Activated CD4-positive, alpha-beta T cell treated with anti-CD3 and anti-CD28 coated beads for 24 hours (primary cell): ENCODE results near the gene TM9SF3.
"Not testable (repeated sequence)": the region's sequence is repeated elsewhere in the genome, so short reads cannot be mapped to it uniquely, and the experiment has no call there.

Experiments
- DNase-seq, 2 donors: peaks; one replicate each; pipeline ENCODE4 v3.0.0-alpha.2; 2020; ENCODE audit warnings: low read depth in 2 of 2

Gene TM9SF3

DNA sequence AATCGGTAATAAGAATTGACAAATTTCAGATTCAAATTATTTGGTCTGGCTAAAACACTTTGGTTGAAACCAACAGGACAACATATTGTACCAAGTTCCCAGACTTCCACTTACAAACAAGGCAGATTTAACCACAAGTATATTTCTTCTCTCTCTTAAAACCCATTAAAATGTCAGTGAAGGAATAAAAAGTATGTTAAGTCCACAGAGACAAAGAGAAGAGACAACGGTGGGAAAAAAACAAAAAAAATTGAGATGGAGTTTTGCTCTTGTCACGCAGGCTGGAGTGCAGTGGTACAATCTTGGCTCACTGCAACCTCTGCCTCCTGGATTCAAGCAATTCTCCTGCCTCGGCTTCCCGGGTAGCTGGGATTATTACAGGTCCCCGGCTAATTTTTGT, 16.3 kb downstream of the TM9SF3 start:
- DNase-seq: no peak

DNA sequence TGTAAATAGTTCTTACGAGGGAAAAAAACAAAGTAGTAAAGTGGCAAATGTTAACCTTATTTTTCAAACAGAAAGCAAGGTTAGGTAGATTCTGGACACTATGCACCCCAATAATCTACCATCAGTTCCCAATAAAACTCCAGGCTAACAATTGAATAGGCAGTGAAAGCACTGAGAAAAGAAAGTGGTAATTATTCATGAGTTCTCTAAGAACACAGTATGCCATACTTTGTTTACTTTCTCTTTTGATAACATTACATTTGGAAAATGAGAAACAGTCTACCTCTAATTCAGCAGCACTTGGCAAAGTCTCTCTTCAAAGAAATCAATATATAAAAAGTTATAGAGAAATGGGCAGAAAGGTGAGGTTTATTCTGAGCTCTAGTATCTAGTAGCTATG, 18.4 kb downstream of the TM9SF3 start:
- DNase-seq: no peak

DNA sequence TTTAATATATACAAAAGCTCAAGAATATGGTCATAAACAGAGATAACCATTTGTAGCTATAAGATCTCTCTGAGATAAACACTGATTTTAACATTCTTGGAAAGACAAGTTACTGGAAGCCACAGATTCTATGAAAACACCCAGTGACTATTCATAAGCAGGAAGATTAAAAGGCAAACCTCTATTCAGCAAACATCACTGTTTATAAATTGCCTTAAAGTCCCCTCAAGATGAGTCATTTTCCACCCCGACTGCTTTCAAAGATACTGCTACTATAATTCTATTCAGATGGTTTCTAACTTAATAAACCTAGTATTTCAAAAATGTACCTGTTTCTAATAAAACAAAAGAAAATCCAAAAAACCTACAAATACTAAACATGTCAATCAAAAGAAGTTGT, 21.0 kb downstream of the TM9SF3 start:
- no peak for DNase-seq

DNA sequence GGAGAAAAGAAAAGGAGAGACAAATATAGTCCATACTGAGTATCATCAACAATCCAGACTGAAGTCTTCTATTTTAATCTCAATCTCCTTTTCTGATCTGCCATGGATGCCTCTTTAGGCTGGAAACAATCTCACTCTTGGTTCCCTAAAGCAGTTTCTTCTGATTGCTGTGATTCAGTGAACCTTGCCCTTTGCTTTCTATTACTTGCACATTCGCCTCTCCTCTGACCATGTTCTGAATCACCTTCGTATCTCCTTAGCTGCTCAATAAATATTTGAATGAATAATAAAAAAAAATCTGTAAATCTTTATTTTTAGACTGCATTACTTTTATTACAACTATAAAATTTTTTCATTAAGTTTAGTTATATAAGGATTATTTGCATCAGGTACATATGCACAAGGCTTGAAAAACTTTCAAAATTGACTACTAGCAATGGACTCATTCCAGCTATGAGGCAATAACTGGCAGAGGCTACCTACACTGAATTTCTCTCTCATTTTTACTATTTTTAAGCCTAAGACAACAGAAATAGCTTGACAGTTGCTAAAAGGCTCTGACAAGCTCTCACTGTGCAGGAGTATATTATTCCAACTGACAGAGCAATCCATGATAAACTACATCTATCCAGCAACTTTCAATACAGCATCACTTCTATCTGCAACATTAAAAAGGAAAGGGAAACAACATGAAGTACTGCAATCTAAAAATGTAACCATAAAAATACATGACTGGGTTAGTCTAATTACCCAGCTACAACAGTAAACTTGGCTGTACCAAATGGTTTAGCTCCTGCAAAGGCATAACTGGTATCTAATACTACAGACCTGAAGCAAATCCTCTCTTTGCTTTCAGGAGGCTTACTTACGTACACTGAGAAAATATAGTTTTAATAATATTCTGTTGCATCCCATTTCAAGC, 25.6 kb downstream of the TM9SF3 start:
- no peak for DNase-seq

DNA sequence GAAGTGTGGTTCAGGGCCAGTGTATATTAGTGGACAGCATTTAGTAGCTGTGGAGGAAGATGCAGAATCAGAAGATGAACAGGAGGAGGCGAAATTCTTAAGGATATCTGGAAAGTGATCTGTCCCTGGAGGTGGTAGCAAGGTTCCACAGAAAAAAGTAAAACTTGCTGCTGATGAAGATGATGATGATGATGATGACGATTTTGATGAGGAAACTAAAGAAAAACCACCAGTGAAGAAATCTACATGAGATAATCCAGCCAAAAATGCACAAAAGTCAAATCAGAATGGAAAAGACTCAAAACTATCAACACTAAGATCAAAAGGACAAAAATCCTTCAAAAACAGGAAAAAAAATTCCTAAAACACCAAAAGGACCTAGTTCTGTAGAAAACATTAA, 26.3 kb downstream of the TM9SF3 start:
- DNase-seq: no peak

DNA sequence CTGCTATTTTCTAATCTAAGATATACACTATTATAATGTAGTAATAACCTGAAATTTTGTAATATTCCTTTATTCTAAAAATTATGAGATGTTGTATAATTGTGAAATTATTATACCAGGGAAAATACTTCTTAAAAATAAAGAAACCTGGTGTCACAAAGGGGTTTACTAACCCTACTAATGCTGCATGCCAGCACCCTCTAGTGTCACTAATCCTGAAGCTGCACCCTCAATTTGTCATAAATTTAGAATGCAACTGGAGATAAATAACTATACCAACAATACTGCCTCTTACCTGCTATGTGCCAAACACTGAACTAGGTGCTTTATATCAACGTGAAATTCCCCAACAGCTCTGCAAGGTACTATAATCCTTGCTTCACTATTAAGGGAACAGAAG, 30.8 kb downstream of the TM9SF3 start:
- DNase-seq: no peak

DNA sequence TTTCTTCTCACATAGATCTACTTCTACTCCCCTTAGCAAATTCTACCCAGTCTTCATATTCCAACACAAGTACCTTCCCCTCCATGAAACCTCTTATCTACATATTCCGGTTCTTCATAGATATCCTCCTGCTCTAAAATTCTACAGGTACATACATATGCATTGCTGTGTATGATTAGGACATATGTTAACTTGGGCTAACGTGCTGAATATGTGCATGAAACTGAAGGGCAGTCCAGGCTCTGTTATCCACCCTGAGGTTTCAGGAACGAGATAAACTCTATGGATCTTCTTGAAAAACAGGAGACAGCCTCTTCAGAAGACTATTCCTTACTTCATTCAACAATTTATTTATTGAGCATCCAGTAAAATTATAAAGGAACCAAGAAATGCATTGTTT, 31.5 kb downstream of the TM9SF3 start:
- DNase-seq: no peak

DNA sequence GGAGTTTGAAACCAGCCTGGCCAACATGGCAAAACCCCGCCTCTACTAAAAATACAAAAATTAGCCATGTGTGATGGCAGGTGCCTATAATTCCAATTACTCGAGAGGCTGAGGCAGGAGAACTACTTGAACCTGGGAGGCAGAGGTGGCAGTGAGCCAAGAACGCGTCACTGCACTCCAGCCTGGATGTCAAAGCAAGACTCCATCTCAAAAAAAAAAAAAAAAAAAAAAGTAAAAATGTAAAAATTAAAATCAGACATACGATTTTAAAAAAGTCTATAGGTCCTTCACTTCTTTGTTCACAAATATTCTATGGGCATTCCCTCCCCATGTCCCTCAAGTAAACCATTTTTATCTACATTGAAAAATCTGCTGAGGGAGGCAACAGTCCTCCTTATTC, 38.2 kb downstream of the TM9SF3 start:
- no peak for DNase-seq

DNA sequence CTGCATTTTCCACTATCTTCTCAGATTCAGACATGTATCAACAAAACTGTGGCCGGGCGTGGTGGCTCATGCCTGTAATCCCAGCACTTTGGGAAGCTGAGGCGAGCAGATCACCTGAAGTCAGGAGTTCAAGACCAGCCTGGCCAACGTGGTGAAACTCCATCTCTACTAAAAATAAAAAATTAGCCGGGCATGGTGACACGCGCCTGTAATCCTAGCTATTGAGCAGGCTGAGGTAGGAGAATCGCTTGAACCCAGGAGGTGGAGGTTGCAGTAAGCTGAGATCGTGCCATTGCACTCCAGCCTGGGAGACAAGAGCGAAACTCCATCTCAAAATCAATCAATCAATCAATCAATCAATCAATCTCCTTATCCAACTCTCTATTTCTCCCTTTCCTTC, 41.3 kb downstream of the TM9SF3 start:
- not testable (repeated sequence) for DNase-seq

DNA sequence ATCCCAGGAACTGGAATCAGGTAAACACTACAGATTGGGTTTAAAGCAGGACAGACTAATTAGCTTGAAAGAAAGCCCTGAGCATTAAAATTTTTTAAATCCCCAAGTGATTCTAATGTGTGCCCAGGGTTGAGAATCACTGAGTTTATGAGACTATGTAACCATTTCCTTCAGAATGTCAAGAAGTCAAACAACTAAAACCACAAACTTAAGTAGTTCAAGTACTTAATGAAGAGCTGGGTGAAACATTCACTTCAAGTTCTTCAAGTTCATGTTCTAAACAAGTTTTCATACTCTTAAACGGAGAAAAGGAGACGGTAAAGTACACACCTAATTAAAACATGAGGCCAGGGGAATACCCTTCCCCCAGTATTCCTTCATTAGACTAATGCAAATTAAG, 44.9 kb downstream of the TM9SF3 start:
- no peak for DNase-seq

DNA sequence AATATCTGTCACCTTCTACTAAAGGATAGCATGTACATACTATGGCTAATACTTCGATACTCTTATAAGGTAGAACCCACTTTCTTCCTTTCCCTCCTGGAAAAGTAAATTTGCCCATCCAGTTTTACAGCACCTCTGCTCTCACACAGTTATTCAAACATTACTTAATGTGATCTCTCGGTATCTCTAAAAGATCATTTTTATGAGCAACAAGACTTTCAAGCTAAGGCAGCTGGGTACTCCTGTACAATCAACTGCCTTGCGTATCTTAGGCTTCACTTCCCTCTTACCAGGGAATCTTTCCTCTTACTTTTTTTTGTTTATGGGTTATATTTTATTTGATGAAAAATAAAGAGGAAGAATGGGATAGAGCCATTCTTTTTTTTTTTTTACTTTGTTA, 46.6 kb downstream of the TM9SF3 start:
- DNase-seq: no peak

DNA sequence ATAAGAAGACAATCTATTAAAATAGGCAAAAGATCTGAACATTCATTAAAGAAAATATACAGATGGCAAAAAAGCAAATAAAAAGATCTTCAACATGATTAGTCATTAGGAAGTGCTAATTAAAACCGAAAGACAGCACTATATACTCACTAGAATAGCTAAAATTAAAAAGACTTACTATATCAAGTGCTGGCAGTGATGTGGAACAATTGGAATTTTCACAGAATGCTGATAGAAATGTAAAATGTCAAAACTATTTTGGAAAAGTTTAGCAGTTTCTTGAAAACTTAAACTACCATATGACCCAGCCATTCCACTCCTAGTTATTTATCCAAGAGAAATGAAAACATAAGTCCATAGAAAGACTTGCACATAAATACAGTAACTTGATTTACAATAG, 48.1 kb downstream of the TM9SF3 start:
- no peak for DNase-seq

DNA sequence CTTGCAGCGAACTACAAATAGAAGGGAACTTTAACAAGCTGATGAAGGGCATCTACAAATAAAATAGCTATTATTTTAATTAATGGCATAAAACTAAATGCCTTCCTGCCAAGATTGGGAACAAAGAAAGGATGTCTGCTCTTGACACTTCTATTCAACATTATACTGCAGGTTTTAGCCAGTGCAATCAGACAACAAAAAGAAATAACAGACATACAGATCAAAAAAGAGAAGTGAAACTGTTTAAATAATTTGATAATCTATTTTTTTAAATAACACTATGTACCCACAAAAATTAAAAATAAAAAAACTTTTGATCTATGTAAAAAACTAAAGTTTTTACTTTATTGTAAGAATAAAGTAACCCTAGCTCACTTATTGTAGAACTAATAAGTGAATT, 50.7 kb downstream of the TM9SF3 start:
- DNase-seq: no peak

DNA sequence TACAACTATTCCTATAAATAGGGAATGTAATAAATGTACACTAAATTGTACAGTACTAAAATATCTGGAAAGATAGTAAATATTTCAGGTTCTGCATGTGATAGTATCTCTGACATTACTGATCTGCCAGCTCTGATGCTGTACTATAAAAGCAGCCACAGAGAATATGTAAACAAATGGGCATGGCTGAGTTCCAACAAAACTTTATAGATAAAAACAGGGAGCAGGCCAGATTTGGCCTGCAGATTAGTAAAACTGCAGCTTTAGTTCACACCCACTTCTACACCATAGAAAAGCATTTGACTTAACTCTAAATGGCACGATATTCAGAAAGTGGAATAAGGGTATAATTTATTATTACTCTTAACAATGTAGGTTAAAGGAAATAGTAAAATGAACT, 54.3 kb downstream of the TM9SF3 start:
- DNase-seq: no peak

DNA sequence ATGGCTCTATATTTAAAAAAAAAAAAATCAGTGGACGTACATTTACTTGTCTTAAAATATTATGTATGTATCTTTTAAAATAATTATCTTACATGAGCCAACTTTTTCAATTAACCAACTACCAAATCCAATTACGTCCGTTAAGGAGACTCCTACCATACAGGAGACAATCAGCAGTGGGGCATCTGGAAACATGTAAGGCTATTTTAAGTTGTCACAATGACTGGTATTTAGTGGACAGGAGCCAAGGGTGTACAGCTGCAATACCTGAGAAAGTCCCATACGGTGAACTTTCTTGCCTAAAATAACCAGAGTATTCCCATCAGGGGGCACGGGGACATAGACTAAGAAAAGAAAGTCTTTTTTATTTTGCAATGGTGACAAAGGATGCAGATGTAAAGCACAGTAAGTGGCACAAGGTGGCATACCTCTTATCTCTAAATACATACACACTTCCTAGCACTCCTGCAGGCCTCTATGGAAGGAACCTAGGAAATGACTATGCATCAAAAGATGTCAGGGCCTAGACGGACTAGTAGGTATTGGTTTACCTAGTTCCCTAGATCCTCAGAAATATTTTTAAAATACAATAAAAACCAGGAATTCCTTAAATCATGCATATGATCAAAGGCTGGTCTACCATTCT, 57.1 kb downstream of the TM9SF3 start:
- DNase-seq: no peak

DNA sequence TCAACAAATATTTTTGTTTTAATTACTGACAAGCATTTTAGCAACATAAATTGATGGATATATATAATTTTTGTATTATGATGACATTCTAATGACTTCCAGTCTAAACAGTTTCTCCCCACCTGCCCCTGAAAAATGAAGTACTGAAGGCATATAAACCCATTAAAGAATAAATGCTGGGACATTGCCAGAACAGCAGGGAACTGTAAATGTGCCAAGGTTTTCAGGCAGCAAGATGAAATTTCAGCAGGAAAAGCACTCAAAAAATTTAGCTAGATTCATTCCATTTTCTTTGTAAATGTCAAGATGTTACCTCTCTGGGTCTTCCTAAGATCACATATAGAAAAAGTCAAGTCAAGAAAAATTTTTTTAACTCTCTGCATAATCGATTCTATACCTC, 62.1 kb downstream of the TM9SF3 start:
- DNase-seq: no peak

DNA sequence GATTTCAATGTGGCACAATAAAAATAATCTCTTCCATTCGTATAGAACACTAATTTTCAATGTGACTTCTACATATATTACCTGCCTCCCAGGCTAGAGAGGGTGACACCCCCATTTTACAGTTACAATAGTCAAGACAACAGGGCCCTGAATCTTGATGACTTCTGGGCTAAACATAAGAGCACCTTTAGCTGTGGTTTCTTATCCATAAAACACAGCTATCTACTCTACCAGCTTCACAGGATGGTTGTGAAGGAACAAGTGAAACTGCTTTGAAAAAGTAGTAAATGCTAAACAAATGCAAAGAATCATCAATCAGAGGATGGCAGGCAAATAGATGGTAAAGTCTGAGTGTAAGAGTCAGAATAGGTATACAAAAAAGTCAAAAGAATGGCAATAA, 69.5 kb downstream of the TM9SF3 start:
- no peak for DNase-seq

DNA sequence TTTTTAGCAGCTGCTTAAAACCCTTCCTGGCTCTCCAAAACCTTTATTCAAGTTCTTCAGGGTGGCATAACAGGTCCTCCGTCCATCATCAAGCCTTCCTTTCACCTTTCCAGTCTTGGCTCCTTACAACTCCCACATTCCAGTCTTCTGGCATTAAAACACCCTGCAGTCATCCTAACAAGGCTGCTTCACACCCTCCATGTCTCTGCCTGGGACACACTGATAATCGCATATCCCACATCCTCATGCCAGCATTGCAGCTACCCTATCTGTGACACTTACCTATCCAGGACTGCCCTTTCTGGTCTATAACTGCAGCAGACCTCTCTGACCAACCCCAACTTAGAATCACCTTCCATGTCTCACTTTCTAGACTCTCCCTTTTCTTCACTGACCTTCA, 70.5 kb downstream of the TM9SF3 start:
- DNase-seq: no peak

DNA sequence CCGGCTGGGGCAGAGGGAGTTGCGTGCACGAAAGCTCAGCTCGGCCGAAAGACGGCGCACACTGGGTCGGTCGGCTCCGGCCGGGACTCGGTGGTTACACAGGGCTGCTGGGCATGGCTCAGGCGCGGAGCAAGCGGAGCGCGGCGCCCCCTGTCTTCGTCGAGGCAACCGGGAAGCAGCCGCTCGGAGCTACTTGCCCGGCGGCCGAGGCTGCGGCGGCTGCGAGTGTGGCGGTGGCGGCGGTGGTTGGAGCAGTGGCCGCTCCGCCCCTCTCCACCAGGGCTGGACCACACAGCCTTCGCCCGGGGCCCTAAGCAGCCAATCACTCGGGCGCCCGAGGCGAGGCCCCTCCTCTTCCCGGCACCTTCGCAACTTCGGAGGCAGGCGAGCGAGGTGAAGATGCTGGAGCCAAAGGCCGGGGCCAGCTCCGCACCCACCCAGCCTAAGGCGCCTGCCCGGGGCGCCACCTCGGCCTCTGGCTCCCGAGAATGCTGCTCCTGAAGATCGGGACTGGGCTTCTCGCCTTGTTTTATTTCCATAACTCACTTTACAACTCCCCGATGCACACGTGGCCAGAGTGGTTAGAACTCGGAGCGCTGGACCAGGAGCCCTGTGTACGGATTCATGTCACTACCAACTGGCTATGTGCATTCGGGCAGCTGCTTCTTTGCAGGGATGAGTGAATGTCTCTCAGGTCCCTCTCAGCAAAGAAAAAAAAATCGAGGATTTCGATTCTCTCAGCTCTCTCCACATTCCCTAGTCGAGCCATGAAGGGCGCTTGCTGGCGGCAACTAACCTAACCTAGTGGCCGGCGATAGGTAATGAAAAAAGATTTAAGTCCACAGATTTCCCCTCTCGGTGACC, 72.9 kb downstream of the TM9SF3 start, which contains the start of gene TLL2:
Gene TLL2 (minus strand): TSS at position 229 of the 864 bp plus-strand sequence. CDS start 241 bp downstream, outside the sequence.
- peak; percentile 20 to 53 for DNase-seq

DNA sequence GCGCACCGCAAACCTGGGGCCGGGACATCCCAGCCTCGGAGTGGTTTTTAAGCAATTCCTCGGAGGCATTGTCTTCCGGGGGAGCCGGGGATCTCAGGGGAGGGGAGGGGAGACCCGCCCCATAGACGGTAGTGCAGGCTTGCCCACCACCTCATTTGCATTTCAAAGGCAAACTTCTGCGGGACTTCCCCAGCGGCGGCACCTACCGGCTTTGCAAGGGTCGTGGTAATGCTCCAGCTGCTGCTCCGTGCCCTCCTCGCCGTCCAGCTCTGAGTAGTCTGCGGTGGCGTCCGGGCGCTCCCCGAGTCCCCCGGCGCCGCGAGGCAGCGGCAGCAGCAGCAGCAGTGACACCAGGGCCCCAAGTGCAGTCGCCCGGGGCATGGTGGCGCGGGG, 73.5 kb downstream of the TM9SF3 start:
- peak in 1 of 2 donors; percentile 12 for DNase-seq

DNA sequence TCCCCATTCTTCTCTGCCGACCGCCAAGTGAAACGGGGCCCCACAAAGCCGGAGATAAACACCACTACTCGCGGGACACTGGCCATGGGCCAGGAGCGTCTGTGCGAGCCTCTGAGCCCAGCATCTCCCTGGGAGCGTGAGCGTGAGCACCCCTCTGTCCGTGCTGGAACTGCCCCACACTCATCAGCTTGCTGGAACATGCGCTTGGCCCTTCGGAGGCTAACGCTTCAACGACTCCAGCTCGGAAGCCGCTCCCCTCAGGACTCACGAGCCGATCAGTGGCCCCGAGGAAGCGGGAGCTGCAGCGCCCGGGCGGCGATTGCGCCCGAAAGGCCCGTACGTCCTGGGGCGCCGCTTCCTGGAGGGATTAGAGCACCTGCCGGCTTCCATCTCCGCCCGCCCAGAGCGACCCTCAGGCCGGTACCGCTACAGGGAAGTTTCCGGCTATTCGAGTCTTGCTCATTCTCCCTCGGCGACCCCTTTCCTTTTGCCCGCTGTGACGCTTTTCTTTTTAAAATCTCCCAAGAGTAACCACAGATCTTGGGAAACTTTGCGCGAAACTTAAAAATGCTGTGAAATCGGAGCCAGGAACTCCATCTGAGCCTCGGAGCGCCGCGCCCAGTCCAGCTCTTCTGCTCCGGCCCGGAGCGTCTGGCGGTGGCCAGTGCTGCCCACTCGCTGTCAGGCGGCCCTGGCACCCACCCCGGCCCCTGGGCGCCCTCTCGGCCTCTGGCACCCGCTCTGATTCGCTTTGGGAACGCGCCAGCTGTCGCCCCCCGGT, 74.1 kb downstream of the TM9SF3 start:
- DNase-seq: no peak
